Tibial nerve (tissue), 4 donors: ENCODE data around the gene NUBP1.

ENCODE experiments used
- CTCF ChIP-seq, 5 experiments: fragments of 200-600 bp in 3 of 5; fragments of 450-650 bp in 2 of 5; sonication (generic) in 3 of 5; IDR thresholded peaks; one replicate each; pipeline ENCODE4 v1.5.1; 2016 to 2019; ENCODE audit warnings: antibody characterized with exemption in 5 of 5, mild to moderate bottlenecking in 3 of 5, moderate library complexity in 2 of 5
- EP300 ChIP-seq, 2 donors: sonication (generic); formaldehyde crosslinking; IDR thresholded peaks; one replicate each; pipeline ENCODE4 v1.6.1; 2017; ENCODE audit warnings: antibody characterized with exemption in 2 of 2, mild to moderate bottlenecking in 1 of 2
- POLR2A ChIP-seq, 2 donors: fragments of 450-650 bp; IDR thresholded peaks; one replicate each; pipeline ENCODE4 v1.6.1; 2017; ENCODE audit warnings: antibody characterized with exemption in 2 of 2, mild to moderate bottlenecking in 2 of 2, moderate library complexity in 2 of 2

DNA sequence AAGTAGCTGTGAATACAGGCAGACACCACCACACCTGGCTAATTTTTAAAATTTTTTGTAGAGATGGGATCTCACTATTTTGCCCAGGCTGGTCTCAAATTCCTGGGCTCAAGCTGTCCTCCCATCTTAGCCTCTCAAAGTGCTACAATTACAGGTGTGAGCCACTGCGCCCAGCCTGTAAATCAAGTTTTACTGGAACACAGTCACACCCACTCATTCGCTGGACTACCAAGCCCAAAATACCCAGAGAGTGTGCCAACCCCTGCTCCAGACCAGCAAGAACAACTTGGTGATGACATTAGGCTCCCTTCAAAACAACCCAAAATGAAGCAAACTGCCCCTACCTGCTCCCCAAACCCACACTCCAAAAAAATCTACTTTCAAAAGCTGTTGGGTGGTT is 39.0 kb downstream of the NUBP1 start:
- no peak for TF ChIP-seq CTCF (IDR thresholded peaks at IDR 0.05)
- TF ChIP-seq POLR2A (IDR thresholded peaks at IDR 0.05) = no peak
- TF ChIP-seq EP300 (IDR thresholded peaks at IDR 0.05) = no peak
